Bronchial epithelial cell (primary cell): ENCODE data around the gene EBI3. TPM values are rescaled to one million over a fixed set of nuclear protein-coding genes. Genes with fewer than 3 reads are reported as not detected.
"Not testable (repeated sequence)": the region's sequence is repeated elsewhere in the genome, so short reads cannot be mapped to it uniquely, and the experiment has no call there.

ENCODE experiments used
- DNase-seq: peaks from one replicate; pipeline ENCODE4 v3.0.0-alpha.2; 2010; ENCODE audit warnings: low read depth
- FAIRE-seq: peaks from 2 replicates; lab custom pipeline; 2011; peaks lifted over from hg19 to GRCh38; lab: Jason Lieb, UNC
- H3K27me3 ChIP-seq: 2 replicates; pipeline ENCODE4 v1.5.1; 2011; ENCODE audit warnings: low read length; ENCODE audit not compliant: control insufficient read depth, insufficient read depth
- H3K36me3 ChIP-seq: 2 replicates; pipeline ENCODE4 v1.5.1; 2011; ENCODE audit warnings: low read length; ENCODE audit not compliant: control insufficient read depth, insufficient read depth
- H3K4me3 ChIP-seq: 2 replicates; pipeline ENCODE4 v1.5.1; 2011; ENCODE audit warnings: mild to moderate bottlenecking, low read depth, low read length, control low read depth
- total RNA-seq: library from RNA; depleted of rRNA; stranded (reverse); fragments of >200 nt; gene quantifications from 2 replicates; pipeline ENCODE4 v1.2.1, GENCODE V29; 2014
- TF ChIP-seq, protein P1 (sequence below): IDR thresholded peaks from 2 replicates; pipeline ENCODE4 v1.5.1; 2011; ENCODE audit warnings: mild to moderate bottlenecking, moderate library complexity, low read length, control low read depth, inconsistent platforms; ENCODE audit not compliant: insufficient read depth, severe bottlenecking

EBI3 gene
- total RNA-seq, 1 donor from 2014 or later, result not detected

DNA sequence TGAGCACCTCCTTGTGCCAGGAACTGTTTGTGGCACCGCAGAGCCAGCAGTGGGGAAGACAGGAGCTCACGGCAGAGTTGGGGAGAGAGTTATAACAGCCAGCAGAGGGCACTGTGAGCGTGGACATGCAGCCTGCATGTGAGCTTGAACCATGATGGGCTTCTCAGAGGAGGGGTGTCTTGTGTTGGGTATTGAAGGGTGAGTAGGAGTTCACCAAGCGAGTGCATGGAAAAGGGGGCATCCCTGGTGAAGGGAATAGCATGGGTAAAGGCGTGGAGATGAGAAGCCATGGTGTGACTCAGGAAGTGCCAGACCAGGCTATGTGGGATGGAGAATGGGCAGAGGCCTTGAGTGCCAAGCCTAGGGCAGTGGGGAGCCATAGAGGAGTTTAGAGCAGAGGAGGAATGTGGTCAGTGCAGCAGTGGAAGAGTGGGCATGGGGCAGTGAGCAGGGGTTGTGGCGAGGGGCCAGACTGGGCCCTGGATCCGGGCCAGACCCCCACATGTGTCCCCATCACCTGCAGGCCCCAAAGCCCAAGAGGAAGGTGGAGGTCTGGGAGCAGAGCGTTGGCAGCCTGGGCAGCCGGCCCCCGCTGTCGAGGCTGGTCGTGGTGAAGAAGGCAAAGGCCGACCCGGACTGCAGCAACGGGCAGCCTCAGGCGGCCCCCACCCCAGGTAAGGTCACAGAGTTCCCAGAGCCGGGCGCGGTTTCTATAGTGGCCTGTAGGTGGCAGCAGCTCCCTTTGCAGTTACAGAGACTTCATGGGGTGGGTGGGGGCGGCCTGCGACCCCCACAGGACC is 38.0 kb downstream of the EBI3 start:
- peaks cover 11% of the 10 kb centered on the region for H3K36me3 ChIP-seq
- no peak overlapping the region for H3K4me3 ChIP-seq
- peak; percentile 27 for DNase-seq
- no peak for FAIRE-seq
- TF ChIP-seq, protein P1, sequence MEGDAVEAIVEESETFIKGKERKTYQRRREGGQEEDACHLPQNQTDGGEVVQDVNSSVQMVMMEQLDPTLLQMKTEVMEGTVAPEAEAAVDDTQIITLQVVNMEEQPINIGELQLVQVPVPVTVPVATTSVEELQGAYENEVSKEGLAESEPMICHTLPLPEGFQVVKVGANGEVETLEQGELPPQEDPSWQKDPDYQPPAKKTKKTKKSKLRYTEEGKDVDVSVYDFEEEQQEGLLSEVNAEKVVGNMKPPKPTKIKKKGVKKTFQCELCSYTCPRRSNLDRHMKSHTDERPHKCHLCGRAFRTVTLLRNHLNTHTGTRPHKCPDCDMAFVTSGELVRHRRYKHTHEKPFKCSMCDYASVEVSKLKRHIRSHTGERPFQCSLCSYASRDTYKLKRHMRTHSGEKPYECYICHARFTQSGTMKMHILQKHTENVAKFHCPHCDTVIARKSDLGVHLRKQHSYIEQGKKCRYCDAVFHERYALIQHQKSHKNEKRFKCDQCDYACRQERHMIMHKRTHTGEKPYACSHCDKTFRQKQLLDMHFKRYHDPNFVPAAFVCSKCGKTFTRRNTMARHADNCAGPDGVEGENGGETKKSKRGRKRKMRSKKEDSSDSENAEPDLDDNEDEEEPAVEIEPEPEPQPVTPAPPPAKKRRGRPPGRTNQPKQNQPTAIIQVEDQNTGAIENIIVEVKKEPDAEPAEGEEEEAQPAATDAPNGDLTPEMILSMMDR, result peak; percentile 84
- no peaks in the 10 kb centered on the region for H3K27me3 ChIP-seq

DNA sequence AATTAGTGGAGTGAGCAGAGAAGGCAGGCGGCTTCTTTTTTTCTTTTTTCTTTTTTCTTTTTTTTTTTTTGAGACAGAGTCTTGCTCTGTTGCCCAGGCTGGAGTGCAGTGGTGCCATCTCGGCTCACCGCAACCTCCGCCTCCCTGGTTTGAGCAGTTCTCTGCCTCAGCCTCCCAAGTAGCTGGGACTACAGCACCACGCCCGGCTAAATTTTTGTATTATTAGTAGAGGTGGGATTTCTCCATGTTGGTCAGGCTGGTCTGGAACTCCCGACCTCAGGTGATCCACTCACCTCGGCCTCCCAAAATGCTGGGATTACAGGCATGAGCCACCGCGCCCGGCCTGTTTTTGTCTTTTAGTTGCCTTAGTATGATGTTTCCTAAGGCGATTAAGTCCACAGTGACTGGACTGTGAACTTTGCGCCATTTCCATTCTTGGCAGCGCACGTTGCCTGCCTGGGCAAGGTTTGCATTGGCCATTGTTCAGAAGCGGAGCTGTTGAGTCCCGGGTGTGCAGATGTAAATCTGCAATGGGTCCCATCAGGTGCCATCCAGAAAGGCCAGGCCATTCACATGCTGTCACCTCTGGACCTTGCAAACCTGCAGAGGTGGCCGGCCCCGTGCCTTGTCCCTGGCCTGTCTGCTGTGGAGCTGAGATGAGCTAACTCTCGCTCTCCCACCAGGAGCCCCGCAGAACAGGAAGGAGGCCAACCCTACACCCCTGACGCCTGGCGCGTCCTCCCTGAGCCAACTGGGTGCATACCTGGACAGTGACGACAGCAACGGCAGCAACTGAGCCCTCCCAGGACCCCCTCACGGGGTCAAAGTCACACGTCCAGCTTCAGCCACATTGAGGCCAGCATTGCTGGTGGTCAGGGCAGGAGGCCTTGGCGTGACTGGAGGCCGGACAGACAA is 38.8 kb downstream of the EBI3 start:
- Histone ChIP-seq H3K4me3 (no peak overlapping the region), H3K36me3 (peaks cover 11% of the 10 kb centered on the region), H3K27me3 (no peaks in the 10 kb centered on the region)
- TF ChIP-seq, protein P1, result no peak
- no peak for DNase-seq
- FAIRE-seq, result no peak

DNA sequence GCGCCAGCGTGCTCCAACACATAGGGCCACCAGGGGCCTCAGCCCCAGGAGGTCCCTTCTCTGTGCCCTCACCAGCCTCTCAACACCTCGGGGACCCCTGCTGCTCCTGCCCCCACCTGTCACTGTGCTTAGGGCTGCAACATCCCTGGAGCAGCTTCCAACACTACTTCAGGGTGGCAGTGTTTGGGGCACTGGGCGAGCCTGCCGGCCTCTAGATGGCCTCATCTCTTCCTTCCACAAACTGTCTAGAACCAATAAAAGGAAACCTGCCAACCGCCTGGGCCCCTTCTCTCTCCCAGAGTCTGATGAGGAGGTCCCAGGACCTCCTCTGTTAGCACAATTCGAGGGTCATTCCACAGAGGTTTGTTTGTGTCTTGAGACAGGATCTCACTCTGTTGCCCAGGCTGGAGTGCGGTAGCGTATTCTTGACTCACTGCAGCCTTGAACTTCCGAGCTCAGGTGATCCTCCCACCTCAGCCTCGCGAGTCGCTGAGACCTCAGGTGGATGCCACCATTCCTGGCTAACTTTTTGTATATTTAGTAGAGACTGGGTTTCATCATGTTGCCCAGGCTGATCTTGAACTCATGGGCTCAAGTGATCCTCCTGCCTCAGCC is 39.6 kb downstream of the EBI3 start:
- Histone ChIP-seq H3K4me3 (no peak overlapping the region), H3K27me3 (no peaks in the 10 kb centered on the region), H3K36me3 (peaks cover 11% of the 10 kb centered on the region)
- DNase-seq (no peak), FAIRE-seq (no peak)
- TF ChIP-seq, protein P1, result no peak

DNA sequence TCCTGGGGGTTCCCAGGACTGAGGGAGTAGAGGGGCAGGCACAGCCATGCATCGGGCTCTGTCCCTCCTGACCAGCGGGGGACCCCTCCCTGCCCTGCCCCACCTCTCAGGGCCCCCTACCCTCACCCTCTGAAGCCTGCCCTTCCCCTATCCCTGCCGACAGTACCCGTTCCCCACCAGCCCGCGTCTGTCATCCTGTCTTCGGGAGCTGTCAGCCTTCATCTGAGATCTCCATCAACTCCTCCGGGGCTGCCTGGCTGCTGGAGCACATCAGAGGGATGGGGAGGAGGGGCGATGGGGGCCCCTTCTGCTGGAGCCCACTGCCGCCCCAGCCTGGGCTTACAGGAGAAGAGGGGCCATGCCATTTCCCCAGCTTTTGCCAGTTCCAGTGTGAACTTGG is 43.6 kb downstream of the EBI3 start:
- no peak overlapping the region for H3K4me3 ChIP-seq
- DNase-seq (no peak), FAIRE-seq (no peak)
- H3K27me3 ChIP-seq, result peaks cover 2% of the 10 kb centered on the region
- TF ChIP-seq, protein P1, result no peak
- peaks cover 10% of the 10 kb centered on the region for H3K36me3 ChIP-seq

DNA sequence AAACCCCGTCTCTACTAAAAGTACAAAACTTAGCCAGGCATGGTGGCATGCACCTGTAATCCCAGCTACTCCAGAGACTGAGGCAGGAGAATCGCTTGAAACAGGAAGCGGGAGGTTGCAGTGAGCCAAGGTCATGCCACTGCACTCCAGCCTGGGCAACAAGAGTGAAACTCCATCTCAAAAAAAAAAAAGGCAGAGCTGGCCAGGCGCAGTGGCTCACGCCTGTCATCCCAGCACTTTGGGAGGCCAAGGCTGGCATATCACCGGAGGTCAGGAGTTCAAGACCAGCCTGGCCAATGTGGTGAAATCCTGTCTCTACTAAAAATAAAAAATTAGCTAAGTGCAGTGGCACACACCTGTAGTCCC is 45.0 kb downstream of the EBI3 start:
- not testable (repeated sequence) for FAIRE-seq, H3K4me3 ChIP-seq, H3K27me3 ChIP-seq, DNase-seq, H3K36me3 ChIP-seq
